DOHH2 (cell line): ENCODE data around the gene SMAP1.

Experiments used
- H3F3A ChIP-seq: fragments of 200-600 bp; sonication (generic), shearing (Covaris generic); 2 replicates; pipeline ENCODE4 v1.6.0; 2016; ENCODE audit warnings: antibody characterized with exemption, mild to moderate bottlenecking; ENCODE audit not compliant: control insufficient read depth, insufficient read depth
- H3K27ac ChIP-seq: fragments of 200-600 bp; sonication (generic); 2 replicates; pipeline ENCODE4 v1.5.1; 2014; ENCODE audit warnings: low read depth, mild to moderate bottlenecking, low read length, moderate library complexity
- H3K27me3 ChIP-seq: fragments of 200-600 bp; sonication (generic); 2 replicates; pipeline ENCODE4 v1.6.1; 2014; ENCODE audit warnings: mild to moderate bottlenecking, low read length, mixed read lengths; ENCODE audit not compliant: control insufficient read depth
- H3K36me3 ChIP-seq: fragments of 200-600 bp; sonication (generic); 2 replicates; pipeline ENCODE4 v1.6.1; 2014; ENCODE audit warnings: mild to moderate bottlenecking, low read length, moderate library complexity, mixed read lengths; ENCODE audit not compliant: control insufficient read depth
- H3K4me1 ChIP-seq: fragments of 200-600 bp; sonication (generic); 2 replicates; pipeline ENCODE4 v1.6.1; 2014; ENCODE audit warnings: mild to moderate bottlenecking, low read length, mixed read lengths; ENCODE audit not compliant: control insufficient read depth
- H3K4me2 ChIP-seq: fragments of 200-600 bp; sonication (generic); 2 replicates; pipeline ENCODE4 v1.6.0; 2014; ENCODE audit warnings: mild to moderate bottlenecking, low read length, moderate library complexity
- H3K4me3 ChIP-seq: fragments of 200-600 bp; sonication (generic); 2 replicates; pipeline ENCODE4 v1.5.1; 2014; ENCODE audit warnings: mild to moderate bottlenecking, low read length, mixed read lengths
- H3K79me2 ChIP-seq: fragments of 200-600 bp; sonication (generic); 2 replicates; pipeline ENCODE4 v1.6.1; 2014; ENCODE audit warnings: mild to moderate bottlenecking, low read length, mixed read lengths; ENCODE audit not compliant: control insufficient read depth
- H3K9me2 ChIP-seq: fragments of 200-600 bp; sonication (generic); replicated peaks from 2 replicates; pipeline ENCODE4 v1.6.1; 2014; ENCODE audit warnings: mild to moderate bottlenecking, low read length, mixed read lengths; ENCODE audit not compliant: control insufficient read depth
- H3K9me3 ChIP-seq: fragments of 200-600 bp; sonication (generic); 2 replicates; pipeline ENCODE4 v1.6.1; 2014; ENCODE audit warnings: antibody characterized with exemption, low read length, mixed read lengths; ENCODE audit not compliant: control insufficient read depth, insufficient read depth
- H4K20me1 ChIP-seq: fragments of 200-600 bp; sonication (generic); 2 replicates; pipeline ENCODE4 v1.6.0; 2014; ENCODE audit warnings: low read depth, mild to moderate bottlenecking, antibody characterized with exemption, low read length, moderate library complexity; ENCODE audit not compliant: control insufficient read depth, insufficient read depth
- CTCF ChIP-seq: fragments of 200-600 bp; sonication (generic); IDR thresholded peaks from one replicate; pipeline ENCODE4 v1.5.1; 2014; ENCODE audit warnings: antibody characterized with exemption, mild to moderate bottlenecking, low read depth, low read length; ENCODE audit not compliant: poor library complexity, severe bottlenecking
- EZH2phosphoT487 ChIP-seq: fragments of 200-600 bp; sonication (generic); IDR thresholded peaks from 2 replicates; pipeline ENCODE4 v1.6.1; 2017; ENCODE audit warnings: borderline replicate concordance, mild to moderate bottlenecking, antibody characterized with exemption, low read length, moderate library complexity, mixed read lengths

The SMAP1 gene

GRCh38 chr6:70636596-70636995 is 31.1 kb upstream of the SMAP1 start:
- H3K4me3 ChIP-seq, result no peak overlapping the region
- no peak overlapping the region for H3K4me2 ChIP-seq
- peaks cover 5% of the 10 kb centered on the region; the same call in 1 of the 2 replicates for H3K27me3 ChIP-seq
- no peaks in the 10 kb centered on the region for H3K9me2 ChIP-seq
- H3K36me3 ChIP-seq, result no peaks in the 10 kb centered on the region
- no peaks in the 10 kb centered on the region for H3K79me2 ChIP-seq
- no peaks in the 10 kb centered on the region for H3K4me1 ChIP-seq
- TF ChIP-seq CTCF (no peak), EZH2phosphoT487 (no peak)
- no peaks in the 10 kb centered on the region for H3K9me3 ChIP-seq
- no peaks in the 10 kb centered on the region for H4K20me1 ChIP-seq
- no peaks in the 10 kb centered on the region for H3F3A ChIP-seq
- no peak overlapping the region for H3K27ac ChIP-seq

GRCh38 chr6:70638468-70638867 is 29.2 kb upstream of the SMAP1 start:
- H3K4me2 ChIP-seq, result no peak overlapping the region
- no peaks in the 10 kb centered on the region for H3K79me2 ChIP-seq
- H3F3A ChIP-seq, result no peaks in the 10 kb centered on the region
- no peaks in the 10 kb centered on the region for H3K36me3 ChIP-seq
- H3K4me1 ChIP-seq, result no peaks in the 10 kb centered on the region
- no peak overlapping the region for H3K27ac ChIP-seq
- H3K4me3 ChIP-seq, result no peak overlapping the region
- TF ChIP-seq CTCF (no peak), EZH2phosphoT487 (no peak)
- H3K9me3 ChIP-seq, result no peaks in the 10 kb centered on the region
- H3K27me3 ChIP-seq, result peaks cover 5% of the 10 kb centered on the region; the same call in 1 of the 2 replicates
- H3K9me2 ChIP-seq, result no peaks in the 10 kb centered on the region
- H4K20me1 ChIP-seq, result no peaks in the 10 kb centered on the region

DNA sequence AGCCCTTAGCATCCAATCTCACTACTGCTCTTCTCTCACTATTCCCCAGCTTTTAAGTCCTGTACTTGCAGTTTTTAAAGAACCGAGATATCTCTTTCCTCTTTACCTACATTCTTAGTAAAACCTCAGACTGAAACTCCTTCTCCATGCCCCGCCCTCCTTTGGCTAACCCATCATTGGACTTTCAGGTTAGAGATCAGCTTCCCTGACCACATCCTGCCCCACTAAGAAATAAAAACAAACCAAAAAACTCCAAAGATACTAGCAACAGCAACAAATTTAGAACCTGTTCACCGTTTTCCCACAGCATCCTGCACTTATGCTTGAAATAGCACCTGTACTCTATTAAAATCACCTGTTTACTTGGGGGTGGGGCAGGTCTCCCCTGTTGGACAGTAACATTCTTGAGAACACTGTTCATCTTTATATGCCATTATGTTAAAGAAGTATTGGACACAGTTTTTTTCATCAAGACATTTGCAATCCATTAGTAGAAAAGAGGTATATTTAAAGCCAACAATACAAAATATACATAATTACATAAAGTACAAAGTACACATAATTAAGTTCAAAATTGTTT is 16.3 kb upstream of the SMAP1 start:
- no peaks in the 10 kb centered on the region for H3K36me3 ChIP-seq
- H3K27me3 ChIP-seq, result no peaks in the 10 kb centered on the region
- H4K20me1 ChIP-seq, result no peaks in the 10 kb centered on the region
- no peak overlapping the region for H3K4me3 ChIP-seq
- no peaks in the 10 kb centered on the region for H3K79me2 ChIP-seq
- no peak overlapping the region for H3K4me2 ChIP-seq
- H3K27ac ChIP-seq, result no peak overlapping the region
- no peaks in the 10 kb centered on the region for H3K9me2 ChIP-seq
- no peak for TF ChIP-seq EZH2phosphoT487
- no peak for TF ChIP-seq CTCF
- no peaks in the 10 kb centered on the region for H3K4me1 ChIP-seq
- H3F3A ChIP-seq, result no peaks in the 10 kb centered on the region
- H3K9me3 ChIP-seq, result no peaks in the 10 kb centered on the region
